ENCODE data around the gene FAM174C. TPM values are rescaled to one million over a fixed set of nuclear protein-coding genes. Genes with fewer than 3 reads are reported as not detected.

The FAM174C gene
- total RNA-seq, 2 donors from 2014 or later: 28.9 to 29.8 TPM

- Histone ChIP-seq H3K4me3 (no peak overlapping the region), H3K27me3 (peaks cover 0 to under 1% of the 10 kb centered on the region in 2 donors)
These were observed 46.2 kb downstream of the FAM174C start for GRCh38 chr19:1321539-1321938.

GRCh38 chr19:1322198-1322981 is 47.1 kb downstream of the FAM174C start:
- peaks cover 0 to 12% of the 10 kb centered on the region in 2 donors for H3K4me1 ChIP-seq
- DNase-seq (ENCODE audit: low spot score): no peak
- H3K9me3 ChIP-seq: no peaks in the 10 kb centered on the region
- H3K4me3 ChIP-seq: no peak overlapping the region
- no peaks in the 10 kb centered on the region for H3K36me3 ChIP-seq
- H3K27ac ChIP-seq: no peak overlapping the region
- TF ChIP-seq CTCF (IDR thresholded peaks at IDR 0.05): no peak
- H3K27me3 ChIP-seq: no peaks in the 10 kb centered on the region

More at GRCh38 chr19:1321539-1321938, 46.2 kb downstream of the FAM174C start:
- no peaks in the 10 kb centered on the region for H3K36me3 ChIP-seq
- H3K4me1 ChIP-seq: peaks cover 0 to 12% of the 10 kb centered on the region in 2 donors
- no peak for TF ChIP-seq CTCF (IDR thresholded peaks at IDR 0.05)
- H3K27ac ChIP-seq: no peak overlapping the region
- H3K9me3 ChIP-seq: no peaks in the 10 kb centered on the region
- no peak for DNase-seq (ENCODE audit: low spot score)

- Histone ChIP-seq H3K9me3 (no peaks in the 10 kb centered on the region), H3K4me3 (peak overlapping the region in 1 of 2 donors; percentile 45), H3K27ac (no peak overlapping the region), H3K36me3 (no peaks in the 10 kb centered on the region), H3K4me1 (peaks cover 0 to 12% of the 10 kb centered on the region in 2 donors), H3K27me3 (no peaks in the 10 kb centered on the region)
- no peak for TF ChIP-seq CTCF (IDR thresholded peaks at IDR 0.05)
- no peak for DNase-seq (ENCODE audit: low spot score)
These were observed 49.0 kb downstream of the FAM174C start for GRCh38 chr19:1324249-1324805.

GRCh38 chr19:1324806-1325567 is 49.7 kb downstream of the FAM174C start:
- peak overlapping the region in 1 of 2 donors; percentile 43 for H3K27ac ChIP-seq
- peaks cover 0 to 12% of the 10 kb centered on the region in 2 donors for H3K4me1 ChIP-seq
- H3K9me3 ChIP-seq: no peaks in the 10 kb centered on the region
- no peaks in the 10 kb centered on the region for H3K27me3 ChIP-seq
- peak overlapping the region; percentile 7 to 45 for H3K4me3 ChIP-seq
- no peaks in the 10 kb centered on the region for H3K36me3 ChIP-seq
- no peak for TF ChIP-seq CTCF (IDR thresholded peaks at IDR 0.05)
- DNase-seq (ENCODE audit: low spot score): peak; percentile 83

GRCh38 chr19:1325568-1326294 is 50.4 kb downstream of the FAM174C start:
- peaks cover 0 to 12% of the 10 kb centered on the region in 2 donors for H3K4me1 ChIP-seq
- H3K4me3 ChIP-seq: peak overlapping the region; percentile 7 to 45
- no peak for TF ChIP-seq CTCF (IDR thresholded peaks at IDR 0.05)
- DNase-seq (ENCODE audit: low spot score): no peak
- no peaks in the 10 kb centered on the region for H3K36me3 ChIP-seq
- H3K27me3 ChIP-seq: no peaks in the 10 kb centered on the region
- no peaks in the 10 kb centered on the region for H3K9me3 ChIP-seq
- H3K27ac ChIP-seq: no peak overlapping the region

Measured in right atrium auricular region (tissue), 2 donors.